ENCODE data around the gene CWH43.
"Not testable (repeated sequence)": the region's sequence is repeated elsewhere in the genome, so short reads cannot be mapped to it uniquely, and the experiment has no call there.

Gene CWH43

DNA sequence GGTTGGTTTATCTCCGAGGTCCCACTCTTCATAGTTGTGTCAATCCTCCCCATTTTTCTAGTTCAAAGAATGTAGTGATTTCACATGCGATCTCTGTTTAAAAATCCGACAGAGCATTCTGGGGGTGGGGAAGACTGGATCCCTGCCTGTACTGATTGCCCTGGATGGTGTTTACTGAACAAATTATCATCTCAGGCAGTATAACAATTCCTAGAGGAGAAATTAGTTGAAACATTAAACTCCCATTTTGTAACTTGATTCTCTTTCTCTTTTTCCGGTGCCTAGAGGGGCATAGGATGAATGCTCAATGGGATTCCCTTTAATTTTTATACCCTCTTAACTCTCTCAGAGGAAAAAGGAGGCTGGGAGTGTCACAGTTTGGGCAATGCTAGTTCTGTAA, 10.0 kb upstream of the CWH43 start:
- no peak for DNase-seq (ENCODE audit: low read depth)

DNA sequence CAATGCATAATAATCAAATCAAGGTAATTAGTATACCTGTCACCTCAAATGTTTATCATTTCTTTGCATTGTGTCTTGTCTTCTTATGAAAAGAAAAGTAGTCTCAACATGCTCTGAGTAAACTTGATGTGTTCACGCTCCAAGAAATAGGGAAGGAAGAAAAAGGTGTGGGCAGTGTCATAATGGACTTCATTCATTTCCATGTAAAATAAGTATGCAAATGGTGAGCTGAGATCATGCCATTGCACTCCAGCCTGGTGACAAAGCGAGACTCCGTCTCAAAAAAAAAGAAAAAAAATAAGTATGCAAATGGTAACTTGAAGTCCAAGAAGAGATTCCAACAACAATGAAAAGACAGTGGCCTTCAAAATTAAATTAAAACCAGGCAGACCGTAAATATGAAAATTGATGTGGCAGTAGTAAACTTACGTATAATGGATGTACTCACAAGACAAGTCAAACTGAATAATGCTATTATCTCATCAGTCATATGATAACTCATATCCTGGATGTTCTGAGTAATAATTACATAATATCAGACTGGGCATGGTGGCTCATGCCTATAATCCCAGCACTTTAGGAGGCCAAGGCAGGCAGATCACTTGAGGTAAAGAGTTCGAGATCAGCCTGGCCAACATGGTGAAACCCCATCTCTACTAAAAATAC, 6.0 kb upstream of the CWH43 start:
- no peak for DNase-seq (ENCODE audit: low read depth)

GRCh38 chr4:48984005-48984404, 2.1 kb upstream of the CWH43 start:
- not testable (repeated sequence) for DNase-seq (ENCODE audit: low read depth)

- DNase-seq (ENCODE audit: low read depth), result no peak
Measured at GRCh38 chr4:48985602-48985975, 486 bp upstream of the CWH43 start.

DNA sequence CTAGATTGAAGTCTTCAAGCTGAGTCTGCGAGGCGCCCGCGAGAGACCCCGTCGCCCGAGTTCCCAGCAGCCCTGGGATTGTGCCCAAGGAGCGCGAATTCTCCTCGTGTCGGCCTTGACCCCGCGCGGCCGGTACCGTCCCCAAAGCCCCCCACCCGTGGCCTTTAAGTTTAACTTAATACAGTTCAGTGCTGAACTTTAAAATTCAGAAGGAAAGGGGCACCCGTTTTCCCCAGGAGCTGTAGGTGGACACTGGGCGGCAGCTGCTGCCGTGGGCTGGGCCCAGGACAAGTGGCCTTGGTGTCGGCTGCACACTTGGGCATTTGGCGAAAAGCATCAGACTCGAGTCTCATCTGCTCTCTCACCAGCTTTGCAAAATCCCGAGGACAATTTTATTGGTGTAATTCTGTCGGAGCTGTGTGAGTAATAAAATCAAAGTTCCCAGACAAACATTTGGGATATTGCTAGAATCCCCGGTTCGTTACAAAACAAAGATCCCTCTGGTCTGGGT, 634 bp downstream of the CWH43 start:
- DNase-seq (ENCODE audit: low read depth), result no peak

DNA sequence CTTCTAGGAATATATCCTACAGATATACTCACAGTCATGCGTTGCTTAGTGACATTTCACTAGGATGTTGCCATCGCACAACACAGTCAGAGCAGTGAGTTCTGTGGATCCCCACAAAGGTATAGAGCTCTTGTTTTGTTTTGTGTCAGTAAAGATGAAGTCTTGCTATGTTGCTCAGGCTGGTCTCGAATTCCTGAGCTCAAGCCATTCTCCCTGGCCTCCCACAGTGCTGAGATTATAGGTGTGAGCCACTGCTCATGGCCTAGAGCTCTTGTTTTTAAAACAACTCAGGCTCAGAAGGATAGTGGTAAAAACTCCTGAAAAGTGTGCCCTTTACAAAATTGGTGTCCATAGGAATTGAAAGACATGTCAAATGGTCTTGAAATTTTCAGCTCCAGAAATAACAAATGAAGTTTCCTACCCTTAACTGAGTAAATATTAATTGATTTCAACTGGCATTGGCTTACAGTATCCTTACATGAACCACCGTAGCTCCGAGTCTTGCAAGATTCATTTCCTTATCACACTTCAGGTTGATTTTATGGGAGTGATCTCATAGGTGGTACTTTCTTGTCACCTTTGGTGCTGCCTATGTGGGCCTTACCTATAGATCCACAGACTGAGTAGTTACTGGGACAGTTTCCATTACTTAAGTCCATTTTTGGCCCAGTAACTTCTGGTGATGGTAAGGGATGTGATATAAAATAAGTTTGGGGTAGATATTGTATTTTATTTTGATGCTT, 3.6 kb downstream of the CWH43 start:
- DNase-seq (ENCODE audit: low read depth), result no peak

DNA sequence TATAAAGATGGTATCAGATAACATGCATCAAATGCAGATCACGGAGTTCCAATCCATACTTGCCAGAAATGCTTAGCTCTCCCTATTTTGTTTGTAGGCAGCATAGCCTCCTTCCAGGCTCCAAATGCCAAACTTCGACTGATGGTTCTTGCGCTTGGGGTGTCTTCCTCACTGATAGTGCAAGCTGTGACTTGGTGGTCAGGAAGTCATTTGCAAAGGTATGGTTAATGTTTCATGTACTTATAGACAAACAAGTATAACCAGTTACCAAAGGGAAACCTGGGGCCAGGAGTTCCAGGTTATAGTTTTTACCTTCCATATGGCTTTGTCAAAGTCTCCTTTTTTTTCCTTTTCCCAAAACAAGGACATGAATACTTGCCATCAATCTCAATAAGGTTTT, 5.3 kb downstream of the CWH43 start:
- DNase-seq (ENCODE audit: low read depth), result no peak

DNA sequence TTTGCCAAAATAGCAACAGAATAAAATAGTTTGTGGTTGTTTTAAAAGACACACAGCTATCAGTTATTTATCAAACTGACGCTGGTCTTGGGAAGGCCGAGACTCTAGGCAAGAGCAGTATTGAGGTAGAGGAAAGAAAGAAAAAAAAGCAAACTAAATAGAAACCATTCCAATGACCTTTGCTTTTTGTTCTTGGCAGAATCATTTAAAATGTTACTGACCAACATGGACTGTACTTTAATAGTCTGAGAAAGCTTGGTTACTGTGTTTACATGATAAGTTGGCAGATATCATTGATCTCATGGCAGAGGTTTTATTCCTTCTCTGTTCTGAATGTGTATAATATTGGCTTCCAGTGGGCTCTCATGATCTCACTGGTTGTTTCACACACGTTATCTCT, 11.9 kb downstream of the CWH43 start:
- no peak for DNase-seq (ENCODE audit: low read depth)

- DNase-seq (ENCODE audit: low read depth), result no peak
Measured at GRCh38 chr4:48998440-48998839, 12.4 kb downstream of the CWH43 start.

- no peak for DNase-seq (ENCODE audit: low read depth)
Measured at GRCh38 chr4:49000806-49001205, 14.7 kb downstream of the CWH43 start.

DNA sequence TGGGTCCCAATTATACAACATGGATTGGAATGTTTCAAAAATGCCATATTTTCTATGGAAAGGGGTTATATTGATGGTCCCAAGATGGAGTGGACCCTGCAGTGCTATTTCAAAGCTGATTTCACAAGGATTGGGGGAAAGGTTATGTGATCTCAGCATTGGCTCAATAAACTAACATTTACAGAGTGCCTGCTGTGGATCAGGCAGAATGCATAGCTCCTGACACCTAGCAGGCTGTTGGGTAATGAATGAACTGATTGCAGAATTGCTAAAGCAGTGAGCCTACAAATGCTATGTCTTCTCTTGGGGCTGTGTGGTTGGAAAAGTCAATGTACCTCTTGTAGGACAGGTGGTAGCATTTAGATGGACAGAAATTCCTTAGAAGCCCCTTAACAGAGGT, 16.9 kb downstream of the CWH43 start:
- no peak for DNase-seq (ENCODE audit: low read depth)

GRCh38 chr4:49018718-49019295, 32.7 kb downstream of the CWH43 start:
- DNase-seq (ENCODE audit: low read depth), result no peak

DNA sequence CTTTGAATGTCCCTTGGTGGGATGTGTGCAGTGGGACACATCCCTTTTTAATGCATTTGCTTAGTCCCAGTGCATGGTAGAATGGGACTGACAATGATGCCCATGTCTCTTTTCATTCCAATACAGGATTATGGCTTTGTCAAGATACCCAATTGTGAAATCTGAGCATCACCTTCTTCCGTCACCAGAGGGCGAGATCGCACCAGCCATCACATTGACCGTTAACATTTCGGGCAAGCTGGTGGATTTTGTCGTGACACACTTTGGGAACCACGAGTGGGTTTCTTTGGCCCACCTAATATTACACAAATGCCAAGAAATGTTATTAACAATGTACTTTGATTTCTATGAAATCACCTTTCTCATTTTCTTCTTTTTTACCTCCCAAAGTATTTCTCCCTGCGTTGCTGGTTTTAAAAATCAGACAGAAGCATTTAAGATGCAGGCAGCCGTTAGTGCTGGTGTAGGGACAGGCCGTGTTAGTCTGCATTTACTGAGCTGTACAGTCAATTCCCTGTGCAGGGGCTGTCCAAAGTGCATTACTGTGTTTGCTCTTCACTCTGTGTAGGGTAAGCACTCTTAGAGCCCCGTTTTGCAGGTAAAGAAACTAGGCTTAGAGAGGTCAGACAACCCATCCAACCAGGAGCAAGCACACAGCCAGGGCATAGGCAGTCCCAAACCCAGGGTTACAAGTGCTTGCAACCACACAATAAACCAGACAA, 46.5 kb downstream of the CWH43 start:
- no peak for DNase-seq (ENCODE audit: low read depth)

GRCh38 chr4:49036528-49036927, 50.5 kb downstream of the CWH43 start:
- no peak for DNase-seq (ENCODE audit: low read depth)

GRCh38 chr4:49044270-49044669, 58.2 kb downstream of the CWH43 start:
- DNase-seq (ENCODE audit: low read depth), result no peak

DNA sequence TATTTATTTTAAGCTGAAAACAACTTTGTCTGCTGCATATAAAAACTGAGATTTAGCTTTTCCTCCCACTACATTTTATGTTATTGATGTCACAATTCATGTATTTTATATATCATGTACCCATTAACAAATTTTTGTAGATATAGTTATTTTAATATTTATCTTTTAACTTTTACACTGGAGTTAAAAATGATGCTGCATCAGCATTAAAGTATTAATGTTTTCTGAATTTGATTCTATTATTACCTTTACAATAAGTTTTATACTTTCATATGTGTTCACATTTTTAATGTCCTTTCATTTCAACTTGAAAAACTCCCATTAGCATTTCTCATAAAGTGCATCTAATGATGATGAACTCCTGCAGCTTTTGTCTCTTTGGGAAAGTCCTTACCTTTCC, 72.2 kb downstream of the CWH43 start:
- no peak for DNase-seq (ENCODE audit: low read depth)

DNA sequence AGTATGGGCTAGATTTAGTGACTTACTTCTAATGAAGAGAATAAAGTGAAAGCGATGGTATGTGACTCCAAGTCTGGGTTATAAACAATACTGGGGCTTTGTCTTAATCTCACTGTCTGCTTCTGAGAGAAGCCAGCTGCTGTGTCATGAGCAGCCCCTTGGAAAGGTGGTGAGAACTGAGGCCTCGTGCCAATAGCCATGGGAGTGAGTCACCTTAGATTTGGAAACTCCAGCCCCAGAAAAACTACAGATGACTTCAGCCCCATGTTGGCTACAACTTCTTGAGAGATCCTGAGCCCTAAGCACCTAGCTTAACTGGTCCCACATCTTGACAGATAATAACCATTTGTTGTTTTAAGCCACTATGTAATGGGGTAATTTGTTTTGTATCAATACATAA, 77.6 kb downstream of the CWH43 start:
- DNase-seq (ENCODE audit: low read depth), result no peak

- DNase-seq (ENCODE audit: low read depth), result not testable (repeated sequence)
Measured at GRCh38 chr4:49072196-49072595, 86.1 kb downstream of the CWH43 start.

DNA sequence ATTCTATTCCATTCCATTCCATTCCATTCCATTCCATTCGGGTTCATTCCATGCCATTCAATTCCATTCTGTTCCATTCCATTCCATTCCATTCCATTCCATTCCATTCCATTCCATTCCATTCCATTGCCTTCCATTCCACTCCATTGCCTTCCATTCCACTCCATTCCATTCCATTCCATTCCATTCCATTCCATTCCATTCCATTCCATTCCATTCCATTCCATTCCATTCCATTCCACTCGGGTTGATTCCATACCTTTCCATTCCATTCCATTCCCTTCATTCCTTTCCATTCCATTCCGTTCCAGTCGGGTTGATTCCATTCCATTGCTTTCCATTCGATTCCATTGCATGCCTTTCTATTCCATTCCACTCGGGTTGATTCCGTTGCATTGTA, 105.8 kb downstream of the CWH43 start:
- not testable (repeated sequence) for DNase-seq (ENCODE audit: low read depth)

GRCh38 chr4:49092608-49093135, 106.6 kb downstream of the CWH43 start:
- DNase-seq (ENCODE audit: low read depth), result not testable (repeated sequence)

DNA sequence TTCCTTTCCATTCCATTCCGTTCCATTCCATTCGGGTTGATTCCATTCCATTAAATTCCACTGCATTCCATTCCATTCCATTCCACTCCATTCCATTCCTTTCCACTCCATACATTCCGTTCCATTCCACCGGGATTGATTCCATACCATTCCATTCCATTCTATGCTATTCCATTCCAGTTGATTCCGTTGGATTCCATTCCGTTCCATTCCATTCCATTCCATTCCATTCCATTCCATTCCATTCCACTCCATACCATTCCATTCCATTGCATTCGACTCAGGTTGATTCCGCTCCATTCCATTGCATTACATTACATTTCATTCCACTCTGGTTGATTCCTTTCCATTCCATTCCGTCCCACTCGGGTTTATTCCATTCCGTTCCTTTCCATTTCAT, 110.1 kb downstream of the CWH43 start:
- not testable (repeated sequence) for DNase-seq (ENCODE audit: low read depth)

GRCh38 chr4:49096627-49097026, 110.6 kb downstream of the CWH43 start:
- DNase-seq (ENCODE audit: low read depth), result not testable (repeated sequence)
